ENCODE measurements around the gene EFHD1.

Gene EFHD1, protein sequence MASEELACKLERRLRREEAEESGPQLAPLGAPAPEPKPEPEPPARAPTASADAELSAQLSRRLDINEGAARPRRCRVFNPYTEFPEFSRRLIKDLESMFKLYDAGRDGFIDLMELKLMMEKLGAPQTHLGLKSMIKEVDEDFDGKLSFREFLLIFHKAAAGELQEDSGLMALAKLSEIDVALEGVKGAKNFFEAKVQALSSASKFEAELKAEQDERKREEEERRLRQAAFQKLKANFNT

DNA sequence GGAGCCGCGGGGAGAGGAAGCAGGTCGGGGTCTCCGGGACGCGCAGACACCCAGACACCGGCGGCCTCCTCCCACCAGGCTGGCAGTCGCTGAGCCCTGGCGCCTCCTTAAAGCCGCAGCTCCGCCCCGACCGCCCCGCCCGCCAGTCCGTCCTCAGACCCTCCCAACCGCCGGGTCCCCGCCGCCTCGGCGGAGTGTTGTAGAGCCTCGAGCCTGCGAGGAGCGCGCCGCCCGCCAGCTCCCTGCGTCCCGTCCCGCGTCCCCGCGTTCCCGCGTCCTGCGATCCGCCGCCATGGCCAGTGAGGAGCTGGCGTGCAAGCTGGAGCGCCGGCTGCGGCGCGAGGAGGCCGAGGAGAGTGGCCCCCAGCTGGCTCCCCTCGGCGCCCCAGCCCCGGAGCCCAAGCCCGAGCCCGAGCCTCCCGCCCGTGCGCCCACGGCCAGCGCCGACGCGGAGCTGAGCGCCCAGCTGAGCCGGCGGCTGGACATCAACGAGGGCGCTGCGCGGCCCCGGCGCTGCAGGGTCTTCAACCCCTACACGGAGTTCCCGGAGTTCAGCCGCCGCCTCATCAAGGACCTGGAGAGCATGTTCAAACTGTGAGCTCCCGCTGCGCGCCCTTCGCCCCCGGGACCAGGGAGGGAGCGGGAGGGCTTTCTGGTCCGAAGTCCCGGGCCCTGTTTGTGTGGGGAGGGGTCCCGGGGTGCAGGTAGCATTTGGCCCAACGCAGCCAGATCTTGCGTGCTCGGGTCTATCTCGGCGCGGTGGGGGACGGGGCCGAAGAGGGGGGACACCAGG is at the start of gene EFHD1:
Gene EFHD1 (plus strand): TSS at position 192 of the 793 bp plus-strand sequence. CDS start 101 bp downstream, at position 293.
- no peaks in the 10 kb centered on the region for H3K9me3 Mint-ChIP-seq
- peaks cover 85% of the 10 kb centered on the region for H3K27me3 Mint-ChIP-seq
- peaks cover 14% of the 10 kb centered on the region for H3K4me1 Mint-ChIP-seq (ENCODE audit: low read depth)
- intact Hi-C loops (cut with micrococcal nuclease) = no loop called here
- no peak within 1 kb of the TSS for H3K27ac Mint-ChIP-seq
- H3K4me3 Mint-ChIP-seq = peak within 1 kb of the TSS; percentile 51
- H3K36me3 Mint-ChIP-seq (ENCODE audit: low read depth) = no peaks in the 10 kb centered on the region

DNA sequence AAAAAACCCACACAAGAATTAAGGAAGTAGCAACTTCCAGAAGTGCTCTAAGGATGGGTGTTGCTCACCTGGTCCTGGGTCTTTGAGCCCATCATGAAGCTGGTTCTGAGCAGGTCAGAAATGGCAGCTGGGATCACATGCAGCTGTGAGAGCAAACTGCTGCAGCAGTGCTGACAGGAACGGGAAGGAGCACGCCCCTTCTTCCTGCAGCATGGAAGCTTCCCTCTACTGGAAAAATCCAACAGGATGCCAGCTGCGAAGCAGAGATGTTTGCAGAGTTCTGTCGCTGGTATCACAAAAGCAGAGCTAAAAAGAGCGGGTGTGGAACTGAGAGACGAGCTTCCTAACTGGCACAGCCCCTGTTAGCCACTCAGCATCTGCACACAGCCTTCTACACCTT is 49.2 kb upstream of the EFHD1 start:
- H3K27me3 Mint-ChIP-seq = peaks cover 6% of the 10 kb centered on the region
- no peaks in the 10 kb centered on the region for H3K9me3 Mint-ChIP-seq
- H3K36me3 Mint-ChIP-seq (ENCODE audit: low read depth) = peaks cover 53% of the 10 kb centered on the region
- no peak overlapping the region for H3K4me3 Mint-ChIP-seq
- intact Hi-C loops (cut with micrococcal nuclease) = no loop called here
- peaks cover 38% of the 10 kb centered on the region for H3K4me1 Mint-ChIP-seq (ENCODE audit: low read depth)
- H3K27ac Mint-ChIP-seq = no peak overlapping the region

DNA sequence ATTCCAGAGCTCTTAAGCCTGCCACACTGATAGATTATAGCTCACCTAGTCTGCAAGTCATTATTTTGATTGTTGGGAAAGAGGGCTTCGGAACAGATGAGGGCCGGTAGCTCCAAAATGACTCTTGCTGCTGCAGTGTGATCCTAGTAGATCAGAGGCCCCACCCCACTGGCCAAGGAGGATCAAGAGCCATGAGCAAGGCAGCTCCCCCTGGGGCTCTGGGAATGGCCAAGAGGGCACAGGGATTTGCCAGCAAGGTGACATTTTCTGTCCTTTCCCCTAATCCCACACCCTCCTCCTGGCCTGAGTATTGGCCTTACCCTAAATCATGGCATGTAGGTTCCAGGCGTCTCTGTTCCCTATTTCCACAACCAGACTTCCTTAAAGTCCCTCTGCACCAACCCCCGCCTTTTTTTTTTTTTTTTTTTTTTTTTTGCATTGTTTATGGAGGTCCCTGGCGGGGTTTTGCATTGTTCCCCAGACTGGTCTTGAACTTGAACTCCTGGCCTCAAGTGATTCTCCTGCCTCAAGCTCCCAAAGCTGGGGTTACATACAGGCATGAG is 46.4 kb upstream of the EFHD1 start:
- Mint-ChIP-seq H3K27me3 (peaks cover 8% of the 10 kb centered on the region), H3K36me3 (ENCODE audit: low read depth) (peaks cover 28% of the 10 kb centered on the region), H3K4me3 (no peak overlapping the region), H3K9me3 (no peaks in the 10 kb centered on the region), H3K4me1 (ENCODE audit: low read depth) (peaks cover 38% of the 10 kb centered on the region), H3K27ac (peak overlapping the region; percentile 77)
- intact Hi-C loops (cut with micrococcal nuclease) = no loop called here

DNA sequence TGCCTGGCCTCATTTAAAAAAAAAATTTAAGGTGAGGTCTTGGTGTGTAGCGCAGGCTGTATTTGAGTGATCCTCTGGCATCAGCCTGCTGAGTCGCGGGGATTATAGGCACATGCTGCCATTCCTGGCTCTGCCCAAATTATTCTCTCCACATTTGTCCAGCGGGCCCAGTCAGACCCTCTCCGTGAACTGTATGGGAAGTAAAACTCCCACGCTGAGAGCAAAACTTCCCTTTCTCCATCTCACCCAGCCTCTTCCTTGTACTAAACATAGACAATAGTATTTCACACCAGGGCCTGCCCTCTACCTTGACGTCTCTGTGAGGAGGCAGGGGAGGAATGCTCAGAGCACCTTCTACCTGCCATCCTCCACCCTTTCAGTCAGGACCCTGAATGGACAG is 45.9 kb upstream of the EFHD1 start:
- intact Hi-C loops (cut with micrococcal nuclease) = no loop called here
- H3K4me3 Mint-ChIP-seq = peak overlapping the region; percentile 6
- H3K9me3 Mint-ChIP-seq = no peaks in the 10 kb centered on the region
- peak overlapping the region; percentile 77 for H3K27ac Mint-ChIP-seq
- peaks cover 38% of the 10 kb centered on the region for H3K4me1 Mint-ChIP-seq (ENCODE audit: low read depth)
- H3K27me3 Mint-ChIP-seq = peaks cover 8% of the 10 kb centered on the region
- peaks cover 23% of the 10 kb centered on the region for H3K36me3 Mint-ChIP-seq (ENCODE audit: low read depth)

DNA sequence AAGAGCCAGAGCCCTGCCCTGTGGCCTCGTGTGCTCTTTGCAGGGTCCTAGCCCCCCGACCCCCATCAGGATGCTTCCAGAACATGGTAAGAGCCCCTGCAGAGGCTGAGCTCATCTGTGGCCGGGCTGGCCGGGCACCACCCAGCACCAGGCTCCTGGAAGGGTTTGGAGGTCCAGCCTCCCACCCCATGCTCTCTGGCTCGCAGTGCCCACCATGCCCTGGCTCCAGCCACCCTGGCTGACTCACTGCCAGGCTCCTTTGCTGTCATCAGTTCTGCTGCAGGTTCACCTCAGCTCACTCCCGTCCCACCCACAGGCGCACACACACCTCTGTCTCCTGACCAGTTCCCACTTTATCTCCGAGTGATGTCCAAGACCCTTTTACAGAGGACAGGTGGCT is 45.4 kb upstream of the EFHD1 start:
- intact Hi-C loops (cut with micrococcal nuclease) = no loop called here
- H3K9me3 Mint-ChIP-seq = no peaks in the 10 kb centered on the region

DNA sequence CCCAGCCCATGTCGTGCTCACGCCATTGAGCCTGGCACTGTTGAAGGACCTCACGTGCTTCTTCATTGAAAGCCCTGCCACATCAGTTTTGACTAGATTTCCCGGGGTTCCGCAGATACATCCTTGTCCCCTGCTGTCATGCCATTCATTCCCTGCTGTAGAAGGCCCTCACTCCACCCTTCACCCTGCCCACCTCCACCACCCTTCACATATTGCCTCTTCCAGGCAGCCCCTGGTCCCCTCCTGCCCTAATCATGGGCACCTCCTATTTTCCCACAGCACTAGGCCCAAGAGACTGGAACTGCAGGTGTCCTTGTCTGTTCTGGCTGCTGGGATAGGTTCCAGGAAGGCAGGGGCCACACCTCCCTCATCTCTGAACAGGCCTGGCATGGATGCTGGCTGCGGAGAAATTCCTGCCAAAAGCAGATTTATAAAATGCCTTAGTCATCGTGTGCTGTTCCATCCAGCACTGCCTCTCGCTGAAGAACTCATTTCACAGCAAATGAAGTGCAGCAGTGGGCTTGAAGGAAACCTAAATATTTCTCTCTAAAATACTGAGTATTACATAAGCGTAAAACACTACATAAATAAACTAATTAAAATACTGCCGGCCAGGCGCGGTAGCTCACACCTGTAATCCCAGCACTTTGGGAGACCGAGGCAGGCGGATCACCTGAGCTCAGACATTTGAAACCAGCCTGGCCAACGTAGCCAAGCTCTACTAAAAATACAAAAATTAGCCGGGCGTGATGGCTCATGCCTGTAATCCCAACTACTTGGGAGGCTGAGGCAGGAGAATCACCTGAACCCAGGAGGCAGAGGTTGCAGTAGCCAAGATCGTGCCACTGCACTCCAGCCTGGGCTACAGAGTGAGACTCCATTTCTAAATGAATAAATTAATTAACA is 44.5 kb upstream of the EFHD1 start:
- H3K27me3 Mint-ChIP-seq = peaks cover 8% of the 10 kb centered on the region
- intact Hi-C loops (cut with micrococcal nuclease) = no loop called here
- H3K4me3 Mint-ChIP-seq = no peak overlapping the region
- H3K36me3 Mint-ChIP-seq (ENCODE audit: low read depth) = peaks cover 10% of the 10 kb centered on the region
- H3K4me1 Mint-ChIP-seq (ENCODE audit: low read depth) = peaks cover 38% of the 10 kb centered on the region
- no peak overlapping the region for H3K27ac Mint-ChIP-seq
- no peaks in the 10 kb centered on the region for H3K9me3 Mint-ChIP-seq

More for the DNA sequence above, 45.4 kb upstream of the EFHD1 start:
- Mint-ChIP-seq H3K36me3 (ENCODE audit: low read depth) (peaks cover 18% of the 10 kb centered on the region), H3K4me3 (no peak overlapping the region), H3K27ac (peak overlapping the region; percentile 77), H3K4me1 (ENCODE audit: low read depth) (peaks cover 38% of the 10 kb centered on the region), H3K27me3 (peaks cover 8% of the 10 kb centered on the region)

DNA sequence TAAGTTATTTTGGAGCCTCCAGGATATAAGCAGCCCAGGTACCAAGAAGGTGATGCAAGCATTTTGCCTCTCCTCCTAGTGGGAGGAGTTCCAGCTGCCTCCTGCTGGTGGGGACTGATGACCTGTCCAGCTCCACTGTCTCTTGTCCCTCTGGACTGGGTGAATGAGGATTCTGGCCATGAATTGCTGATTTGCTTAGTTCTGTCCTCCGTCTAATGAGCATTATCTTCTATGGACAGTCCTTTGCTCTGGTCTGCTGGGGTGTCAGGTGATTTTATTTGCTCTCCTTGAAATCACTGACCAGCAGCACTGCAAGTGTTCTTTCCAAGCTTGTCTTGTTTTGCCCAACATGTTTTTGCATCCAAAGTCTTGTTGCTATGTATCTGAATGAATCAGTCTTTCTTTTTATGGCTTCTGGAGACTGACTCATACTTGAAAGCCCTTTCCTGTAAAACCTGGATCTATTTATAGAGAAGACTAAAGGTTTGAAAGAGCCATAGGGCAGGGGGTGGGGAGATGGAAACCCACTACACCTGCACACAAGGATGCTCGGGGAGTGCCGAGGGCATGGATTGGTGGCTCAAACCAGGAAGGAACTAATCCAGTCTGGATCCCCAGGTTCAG is 40.5 kb upstream of the EFHD1 start:
- intact Hi-C loops (cut with micrococcal nuclease) = no loop called here
- Mint-ChIP-seq H3K4me1 (ENCODE audit: low read depth) (peaks cover 12% of the 10 kb centered on the region), H3K27me3 (peaks cover 8% of the 10 kb centered on the region), H3K9me3 (no peaks in the 10 kb centered on the region), H3K27ac (no peak overlapping the region), H3K4me3 (no peak overlapping the region), H3K36me3 (ENCODE audit: low read depth) (no peaks in the 10 kb centered on the region)

DNA sequence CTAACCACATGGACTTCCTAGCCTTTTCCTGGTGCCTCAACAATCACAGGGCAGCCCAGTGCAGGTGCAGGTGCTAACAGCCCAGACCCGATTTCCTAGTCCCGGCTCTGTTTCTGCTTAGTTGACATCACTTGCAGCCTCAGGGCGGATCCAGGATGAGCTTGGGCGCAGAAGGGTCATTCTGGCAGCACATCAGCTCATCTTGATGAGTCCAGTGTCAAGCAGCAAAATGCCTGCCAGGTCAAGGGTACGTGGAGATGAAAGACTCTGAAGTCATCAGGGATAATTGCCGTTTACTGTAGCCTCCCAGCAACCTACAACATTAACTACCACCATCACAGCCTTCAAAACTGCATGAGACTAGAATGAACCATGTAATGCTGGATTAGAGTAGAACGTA is 39.4 kb upstream of the EFHD1 start:
- peaks cover under 1% of the 10 kb centered on the region for H3K4me1 Mint-ChIP-seq (ENCODE audit: low read depth)
- H3K36me3 Mint-ChIP-seq (ENCODE audit: low read depth) = no peaks in the 10 kb centered on the region
- intact Hi-C loops (cut with micrococcal nuclease) = no loop called here
- H3K27me3 Mint-ChIP-seq = peaks cover 1% of the 10 kb centered on the region
- H3K9me3 Mint-ChIP-seq = no peaks in the 10 kb centered on the region
- H3K27ac Mint-ChIP-seq = no peak overlapping the region
- H3K4me3 Mint-ChIP-seq = no peak overlapping the region

DNA sequence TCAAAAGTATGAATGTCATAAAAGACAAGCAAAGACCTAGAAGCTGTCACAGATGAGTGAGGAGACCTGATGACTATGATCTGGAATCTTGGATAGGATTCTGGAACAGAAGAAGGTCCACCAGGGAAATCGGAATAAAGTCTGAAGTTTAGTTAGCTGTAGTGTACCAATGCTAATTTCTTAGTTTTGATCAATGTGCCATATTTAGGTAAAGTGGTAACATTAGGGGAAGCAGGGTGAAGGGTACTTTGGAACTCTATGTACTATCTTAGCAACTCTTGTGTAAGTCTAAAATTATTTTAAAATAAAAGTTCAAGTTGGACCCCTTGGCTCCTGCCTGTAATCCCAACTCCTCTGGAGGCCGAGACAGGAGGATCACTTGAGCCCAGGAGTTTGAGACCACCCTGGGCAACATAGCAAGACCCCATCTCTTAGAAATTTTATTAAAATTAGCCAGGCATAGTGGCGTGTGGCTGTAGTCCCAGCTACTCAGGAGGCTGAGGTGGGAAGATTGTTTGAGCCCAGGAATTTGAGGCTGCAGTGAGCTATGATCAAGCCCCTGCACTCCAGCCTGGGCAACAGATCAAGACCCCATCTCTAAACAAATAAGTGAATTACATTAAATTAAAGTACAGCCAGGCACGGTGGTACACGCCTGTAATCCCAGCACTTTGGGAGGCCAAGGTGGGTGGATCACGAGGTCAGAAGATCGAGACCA is 35.9 kb upstream of the EFHD1 start:
- Mint-ChIP-seq H3K27ac (no peak overlapping the region), H3K27me3 (peaks cover 7% of the 10 kb centered on the region)
- intact Hi-C loops (cut with micrococcal nuclease) = no loop called here

DNA sequence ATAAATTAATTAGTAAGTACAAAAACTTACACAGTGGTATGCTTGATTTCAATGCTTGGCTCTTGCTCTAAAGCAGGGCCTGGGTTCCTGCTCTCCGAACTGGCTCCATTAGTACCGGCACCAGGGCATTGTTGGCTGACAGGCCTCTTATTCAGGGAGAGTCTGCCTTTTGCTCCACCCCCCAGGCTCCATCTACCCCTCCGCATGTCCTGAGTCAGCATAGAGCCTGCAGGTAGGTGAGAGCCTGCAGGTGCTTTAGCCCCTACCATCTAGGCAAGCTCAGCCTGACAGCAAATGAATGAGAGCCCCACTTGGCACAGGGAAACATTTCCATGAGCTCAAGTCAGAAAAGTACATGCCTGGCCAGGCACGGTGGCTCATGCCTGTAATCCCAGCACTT is 35.1 kb upstream of the EFHD1 start:
- Mint-ChIP-seq H3K36me3 (ENCODE audit: low read depth) (no peaks in the 10 kb centered on the region), H3K9me3 (no peaks in the 10 kb centered on the region), H3K4me1 (ENCODE audit: low read depth) (peaks cover 3% of the 10 kb centered on the region), H3K27ac (no peak overlapping the region), H3K4me3 (no peak overlapping the region), H3K27me3 (peaks cover 10% of the 10 kb centered on the region)
- intact Hi-C loops (cut with micrococcal nuclease) = no loop called here

More for the DNA sequence above, 35.9 kb upstream of the EFHD1 start:
- no peak overlapping the region for H3K4me3 Mint-ChIP-seq
- H3K4me1 Mint-ChIP-seq (ENCODE audit: low read depth) = no peaks in the 10 kb centered on the region
- H3K9me3 Mint-ChIP-seq = no peaks in the 10 kb centered on the region
- H3K36me3 Mint-ChIP-seq (ENCODE audit: low read depth) = no peaks in the 10 kb centered on the region

DNA sequence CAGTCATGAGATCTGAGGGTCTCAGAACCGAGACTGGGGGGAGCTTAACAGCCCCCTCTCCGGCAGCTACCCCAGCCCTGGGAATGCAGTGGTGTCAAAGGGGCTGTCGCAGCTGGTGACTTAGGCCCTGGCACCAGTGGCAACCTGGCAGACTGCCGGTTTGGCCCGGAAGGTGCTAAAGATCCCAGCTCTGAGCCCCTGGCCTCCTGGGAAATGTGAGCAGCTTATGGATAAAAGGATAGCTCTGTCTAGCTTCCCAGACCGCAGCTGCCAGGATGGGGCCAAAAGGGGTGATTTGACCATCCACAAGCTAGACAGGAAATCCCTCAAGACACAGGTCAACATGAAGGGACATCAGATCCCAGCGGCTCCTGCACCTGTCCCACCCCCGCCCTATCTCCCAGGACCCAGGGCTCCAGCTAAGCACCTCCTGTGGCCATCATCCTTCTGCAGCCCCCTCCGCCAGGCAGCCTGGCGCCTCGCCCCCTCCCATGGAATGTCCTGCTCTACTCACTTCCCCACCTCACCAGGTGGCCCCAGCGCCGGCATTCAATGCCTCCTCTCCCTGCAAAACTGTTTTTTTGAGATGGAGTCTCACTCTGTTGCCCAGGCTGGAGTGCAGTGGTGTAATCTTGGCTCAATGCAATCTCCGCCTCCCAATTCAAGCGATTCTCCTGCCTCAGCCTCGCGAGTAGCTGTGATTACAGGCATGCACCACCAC is 33.2 kb upstream of the EFHD1 start:
- H3K4me1 Mint-ChIP-seq (ENCODE audit: low read depth) = peaks cover 16% of the 10 kb centered on the region
- no peak overlapping the region for H3K27ac Mint-ChIP-seq
- no peak overlapping the region for H3K4me3 Mint-ChIP-seq
- H3K36me3 Mint-ChIP-seq (ENCODE audit: low read depth) = no peaks in the 10 kb centered on the region
- intact Hi-C loops (cut with micrococcal nuclease) = loop anchor here (10.0 kb wide), 1 partner anchor 145 kb away; no protein-coding TSS in a partner anchor
- peaks cover 20% of the 10 kb centered on the region for H3K27me3 Mint-ChIP-seq
- no peaks in the 10 kb centered on the region for H3K9me3 Mint-ChIP-seq

DNA sequence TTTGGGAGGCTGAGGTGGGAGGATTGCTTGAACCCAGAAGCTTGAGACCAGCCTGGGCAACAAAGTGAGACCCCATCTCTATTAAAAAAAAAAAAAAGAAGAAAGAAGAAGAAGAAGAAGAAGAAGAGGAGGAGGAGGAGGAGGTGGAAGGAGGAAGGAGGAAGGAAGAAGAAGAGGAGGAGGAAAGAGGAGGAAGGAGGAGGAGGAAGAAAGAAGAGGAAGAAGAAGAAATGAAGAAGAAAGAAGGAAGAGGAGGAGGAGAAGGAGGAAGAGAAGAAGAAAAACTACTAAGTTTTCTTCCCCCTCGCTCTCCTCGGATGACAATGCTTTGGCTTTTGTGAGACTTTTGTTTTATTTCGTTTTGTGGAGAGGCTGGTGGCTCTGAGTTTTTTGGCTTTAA is 30.1 kb upstream of the EFHD1 start:
- peaks cover 29% of the 10 kb centered on the region for H3K4me1 Mint-ChIP-seq (ENCODE audit: low read depth)
- H3K27me3 Mint-ChIP-seq = peaks cover 28% of the 10 kb centered on the region
- H3K27ac Mint-ChIP-seq = no peak overlapping the region
- intact Hi-C loops (cut with micrococcal nuclease) = loop anchor here (10.0 kb wide), 1 partner anchor 142 kb away; no protein-coding TSS in a partner anchor
- H3K9me3 Mint-ChIP-seq = no peaks in the 10 kb centered on the region
- H3K36me3 Mint-ChIP-seq (ENCODE audit: low read depth) = no peaks in the 10 kb centered on the region
- no peak overlapping the region for H3K4me3 Mint-ChIP-seq

All from dendritic cell treated with granulocyte-macrophage colony-stimulating factor and Interleukin-4, amounts not matched to agents 40 ng/mL and 50 ng/mL, for 4 days (primary cell).